Right ventricle myocardium superior (tissue), 1 donor: Measurements from ENCODE around the gene TMC8. TPM values are rescaled to one million over a fixed set of nuclear protein-coding genes. Genes with fewer than 3 reads are reported as not detected.

ENCODE experiments used
- ATAC-seq: fragments of 200-7000 bp; cut with Tn5 transposase; one replicate; pipeline ENCODE4 v1.9.1; 2020; ENCODE audit warnings: mild to moderate bottlenecking; ENCODE audit not compliant: poor library complexity
- DNase-seq: peaks from one replicate; pipeline ENCODE4 v3.0.0-alpha.2; 2020
- intact Hi-C: fragments of 100-400 bp; cut with DNase I; formaldehyde crosslinking; loops from one replicate; pipeline ENCODE4 v1.11.2; 2022
- total RNA-seq: library from RNA; stranded (reverse); fragmentation: NEBNext Ultra II Directional; extraction: Animal tissue kit (Norgen Biotek cat#: 25700); gene quantifications from one replicate; pipeline ENCODE4 v1.2.1, GENCODE V29; 2021
- donor health status: DM: no; HTN: yes; CAD: no; lungs with severe emphysema.

Gene TMC8
- total RNA-seq, 1 donor from 2014 or later, result 1.6 TPM

- ATAC-seq, result no peak
- DNase-seq, result peak; percentile 40
- intact Hi-C loops, result no loop called here
Measured at GRCh38 chr17:78120971-78121800, 9.4 kb upstream of the TMC8 start.

GRCh38 chr17:78121801-78122215 lies 8.8 kb upstream of the TMC8 start:
- intact Hi-C loops, result no loop called here
- ATAC-seq (no peak), DNase-seq (no peak)

GRCh38 chr17:78122216-78122930 lies 8.2 kb upstream of the TMC8 start:
- no peak for DNase-seq
- no peak for ATAC-seq
- intact Hi-C loops, result no loop called here

GRCh38 chr17:78122931-78123249 lies 7.7 kb upstream of the TMC8 start:
- ATAC-seq (no peak), DNase-seq (no peak)
- intact Hi-C loops, result no loop called here

GRCh38 chr17:78123258-78123929 lies 7.2 kb upstream of the TMC8 start:
- DNase-seq (no peak), ATAC-seq (no peak)
- intact Hi-C loops, result no loop called here

GRCh38 chr17:78124081-78124835 lies 6.3 kb upstream of the TMC8 start:
- no peak for DNase-seq
- no peak for ATAC-seq
- intact Hi-C loops, result no loop called here

- intact Hi-C loops, result no loop called here
- DNase-seq (no peak), ATAC-seq (no peak)
Measured at GRCh38 chr17:78124836-78125137, 5.8 kb upstream of the TMC8 start.

- intact Hi-C loops, result no loop called here
- ATAC-seq (no peak), DNase-seq (peak; percentile 43)
Measured at GRCh38 chr17:78125138-78125913, 5.2 kb upstream of the TMC8 start.

- intact Hi-C loops, result no loop called here
- ATAC-seq (peak; percentile 16), DNase-seq (peak; percentile 75)
Measured at GRCh38 chr17:78125976-78126894, 4.3 kb upstream of the TMC8 start.

GRCh38 chr17:78126895-78127238 lies 3.7 kb upstream of the TMC8 start:
- DNase-seq, result no peak
- ATAC-seq, result no peak
- intact Hi-C loops, result no loop called here

GRCh38 chr17:78127239-78127887 lies 3.2 kb upstream of the TMC8 start:
- ATAC-seq (peak; percentile 50), DNase-seq (peak; percentile 88)
- intact Hi-C loops, result no loop called here

- peak; percentile 59 for DNase-seq
- peak; percentile 34 for ATAC-seq
- intact Hi-C loops, result no loop called here
Measured at GRCh38 chr17:78127888-78128550, 2.6 kb upstream of the TMC8 start.

GRCh38 chr17:78128551-78129350 lies 1.8 kb upstream of the TMC8 start, which contains the start of gene TMC6:
TSS of gene TMC6 (minus strand) at chr17:78128755. CDS start at chr17:78126832, 1,923 bp downstream.
- ATAC-seq, result peak; percentile 59
- intact Hi-C loops, result no loop called here
- peak; percentile 76 for DNase-seq

- no peak for ATAC-seq
- no peak for DNase-seq
- intact Hi-C loops, result no loop called here
Measured at GRCh38 chr17:78129351-78130089, 1.1 kb upstream of the TMC8 start.

- ATAC-seq, result no peak
- no peak for DNase-seq
- intact Hi-C loops, result no loop called here
Measured at GRCh38 chr17:78130090-78130436, 508 bp upstream of the TMC8 start.
